SU-DHL-6 (cell line): ENCODE measurements around the gene FAM199X.

Experiments
- CTCF ChIP-seq: fragments of 200-600 bp; sonication (generic); IDR thresholded peaks from one replicate; pipeline ENCODE4 v1.5.1; 2017; ENCODE audit warnings: antibody characterized with exemption, mild to moderate bottlenecking, low read length, moderate library complexity; ENCODE audit not compliant: insufficient read depth, poor library complexity, severe bottlenecking
- EZH2phosphoT487 ChIP-seq: fragments of 200-600 bp; sonication (generic), shearing (Covaris generic); conservative IDR thresholded peaks from 2 replicates; pipeline ENCODE4 v1.6.1; 2018; ENCODE audit warnings: mild to moderate bottlenecking, antibody characterized with exemption, low read length, moderate library complexity, mixed read lengths

GRCh38 chrX:104136241-104137019, 29.8 kb upstream of the FAM199X start:
- TF ChIP-seq CTCF (no peak), EZH2phosphoT487 (no peak)
